Mesendoderm (in vitro differentiated cells): ENCODE results near the gene PBRM1.

ENCODE experiments used
- DNase-seq: peaks from one replicate; pipeline ENCODE4 v3.0.0; 2013
- H2AK5ac ChIP-seq: 2 replicates; pipeline ENCODE4 v1.6.1; 2013; ENCODE audit warnings: low read length, inconsistent platforms
- H2BK120ac ChIP-seq: 2 replicates; pipeline ENCODE4 v1.6.1; 2013; ENCODE audit warnings: low read depth, mild to moderate bottlenecking, low read length, moderate library complexity, mixed read lengths
- H2BK15ac ChIP-seq: replicated peaks from 2 replicates; pipeline ENCODE4 v1.6.1; 2013; ENCODE audit warnings: low read depth, mild to moderate bottlenecking, moderate library complexity
- H2BK5ac ChIP-seq: 2 replicates; pipeline ENCODE4 v1.6.1; 2013; ENCODE audit warnings: low read length, inconsistent platforms
- H3K18ac ChIP-seq: 2 replicates; pipeline ENCODE4 v1.6.1; 2013; ENCODE audit warnings: mild to moderate bottlenecking, low read length, mixed read lengths
- H3K23ac ChIP-seq: one replicate; pipeline ENCODE4 v1.6.1; 2013; ENCODE audit warnings: low read length
- H3K27ac ChIP-seq: 2 replicates; pipeline ENCODE4 v1.5.1; 2013; ENCODE audit warnings: low read depth, mild to moderate bottlenecking, inconsistent platforms, low read length, moderate library complexity
- H3K27me3 ChIP-seq: 2 replicates; pipeline ENCODE4 v1.6.1; 2013; ENCODE audit warnings: low read length, control low read depth, mild to moderate bottlenecking, inconsistent platforms; ENCODE audit not compliant: insufficient read depth, poor library complexity
- H3K36me3 ChIP-seq: 2 replicates; pipeline ENCODE4 v1.6.1; 2013; ENCODE audit warnings: low read length, inconsistent platforms; ENCODE audit not compliant: control insufficient read depth, insufficient read depth
- H3K4ac ChIP-seq: one replicate; pipeline ENCODE4 v1.6.1; 2013; ENCODE audit warnings: low read depth, mild to moderate bottlenecking, low read length, moderate library complexity
- H3K4me1 ChIP-seq: 2 replicates; pipeline ENCODE4 v1.6.1; 2013; ENCODE audit warnings: low read depth, low read length, inconsistent platforms; ENCODE audit not compliant: control insufficient read depth
- H3K4me2 ChIP-seq: 2 replicates; pipeline ENCODE4 v1.6.1; 2013; ENCODE audit warnings: low read length
- H3K4me3 ChIP-seq: 2 replicates; pipeline ENCODE4 v1.5.1; 2013; ENCODE audit warnings: mild to moderate bottlenecking, low read length
- H3K56ac ChIP-seq: one replicate; pipeline ENCODE4 v1.6.1; 2013; ENCODE audit warnings: low read length
- H3K79me1 ChIP-seq: 2 replicates; pipeline ENCODE4 v1.6.1; 2013; ENCODE audit warnings: low read length, inconsistent platforms
- H3K79me2 ChIP-seq: 2 replicates; pipeline ENCODE4 v1.6.1; 2013; ENCODE audit warnings: mild to moderate bottlenecking, low read length; ENCODE audit not compliant: control insufficient read depth, insufficient read depth
- H3K9ac ChIP-seq: 2 replicates; pipeline ENCODE4 v1.6.1; 2013; ENCODE audit warnings: low read length, inconsistent platforms
- H4K5ac ChIP-seq: one replicate; pipeline ENCODE4 v1.6.1; 2013; ENCODE audit warnings: low read length
- H4K8ac ChIP-seq: one replicate; pipeline ENCODE4 v1.6.1; 2013; ENCODE audit warnings: low read depth, mild to moderate bottlenecking, control low read depth, low read length, moderate library complexity
- WGBS: extraction: QIAGEN DNeasy Blood & Tissue Kit; methylation state at CpG from one replicate; pipeline ENCODE4 v1.1.7; 2013; ENCODE audit warnings: low lambda C conversion rate, missing lambda C conversion rate; ENCODE audit not compliant: insufficient coverage; ENCODE audit errors: extremely low coverage; 5-methylcytosine and 5-hydroxymethylcytosine counted together

Gene PBRM1

DNA sequence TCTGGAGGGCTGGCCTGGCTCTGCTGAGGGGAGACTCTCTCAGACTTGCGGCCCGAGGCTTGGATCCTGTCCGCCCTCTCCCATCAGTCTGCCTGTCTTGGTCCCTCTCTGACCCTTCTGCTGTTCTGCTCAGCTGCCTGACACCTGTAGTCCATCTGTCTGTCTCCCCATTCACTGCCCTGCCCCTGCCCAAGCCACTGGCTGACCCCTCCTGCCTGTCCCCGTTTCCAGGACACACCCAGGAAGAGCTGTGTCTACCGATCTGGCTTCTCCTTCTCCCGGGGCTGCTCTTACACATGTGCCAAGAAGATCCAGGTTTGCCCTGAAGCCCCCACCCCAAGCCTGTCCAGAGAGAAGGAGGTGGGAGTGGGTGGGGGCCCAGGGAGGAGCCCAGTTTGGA lies 170.5 kb downstream of the PBRM1 start:
- Histone ChIP-seq H4K5ac (no peak overlapping the region), H3K27me3 (no peaks in the 10 kb centered on the region), H3K27ac (no peak overlapping the region), H3K23ac (no peak overlapping the region), H3K79me2 (no peaks in the 10 kb centered on the region), H2AK5ac (no peak overlapping the region), H3K4me2 (no peak overlapping the region), H3K4me1 (peaks cover 2% of the 10 kb centered on the region), H3K9ac (no peak overlapping the region), H2BK120ac (no peak overlapping the region), H3K56ac (no peak overlapping the region), H3K4ac (no peak overlapping the region), H3K36me3 (no peaks in the 10 kb centered on the region), H2BK15ac (no peak overlapping the region), H3K4me3 (no peak overlapping the region), H4K8ac (no peak overlapping the region), H3K79me1 (no peaks in the 10 kb centered on the region), H2BK5ac (no peak overlapping the region), H3K18ac (no peak overlapping the region)
- WGBS = no CpG with 5 or more reads among the region's 6 CpGs
- DNase-seq = no peak

DNA sequence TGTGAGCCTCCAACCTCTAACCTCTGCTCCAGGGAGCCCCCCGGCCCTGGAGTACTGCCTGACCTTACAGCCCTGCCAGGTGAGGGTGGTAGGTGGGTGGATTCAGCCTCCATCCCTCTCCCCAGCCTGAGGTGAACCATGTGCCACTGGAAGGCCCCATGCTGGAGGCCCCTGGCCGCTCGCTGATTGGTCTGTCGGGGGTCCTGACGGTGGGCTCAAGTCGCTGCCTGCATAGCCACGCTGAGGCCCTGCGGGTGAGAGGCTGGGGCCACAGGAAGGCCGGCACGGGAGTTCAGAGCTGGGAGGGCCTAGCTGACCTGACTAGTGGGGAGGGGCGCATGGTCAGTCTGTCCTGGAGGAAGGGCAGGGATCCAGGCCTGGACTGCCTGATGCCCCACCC lies 171.1 kb downstream of the PBRM1 start:
- H2AK5ac ChIP-seq = no peak overlapping the region
- H3K79me2 ChIP-seq = no peaks in the 10 kb centered on the region
- H3K27me3 ChIP-seq = no peaks in the 10 kb centered on the region
- H3K9ac ChIP-seq = no peak overlapping the region
- no peak overlapping the region for H2BK120ac ChIP-seq
- no peak overlapping the region for H2BK5ac ChIP-seq
- H2BK15ac ChIP-seq = no peak overlapping the region
- no peak overlapping the region for H3K4me3 ChIP-seq
- no peak overlapping the region for H4K8ac ChIP-seq
- no peak overlapping the region for H4K5ac ChIP-seq
- no peak overlapping the region for H3K23ac ChIP-seq
- H3K27ac ChIP-seq = no peak overlapping the region
- H3K4me1 ChIP-seq = peaks cover 2% of the 10 kb centered on the region
- no peak overlapping the region for H3K56ac ChIP-seq
- H3K4ac ChIP-seq = no peak overlapping the region
- H3K79me1 ChIP-seq = no peaks in the 10 kb centered on the region
- H3K4me2 ChIP-seq = no peak overlapping the region
- WGBS = no CpG with 5 or more reads among the region's 11 CpGs
- H3K18ac ChIP-seq = no peak overlapping the region
- no peaks in the 10 kb centered on the region for H3K36me3 ChIP-seq
- no peak for DNase-seq

DNA sequence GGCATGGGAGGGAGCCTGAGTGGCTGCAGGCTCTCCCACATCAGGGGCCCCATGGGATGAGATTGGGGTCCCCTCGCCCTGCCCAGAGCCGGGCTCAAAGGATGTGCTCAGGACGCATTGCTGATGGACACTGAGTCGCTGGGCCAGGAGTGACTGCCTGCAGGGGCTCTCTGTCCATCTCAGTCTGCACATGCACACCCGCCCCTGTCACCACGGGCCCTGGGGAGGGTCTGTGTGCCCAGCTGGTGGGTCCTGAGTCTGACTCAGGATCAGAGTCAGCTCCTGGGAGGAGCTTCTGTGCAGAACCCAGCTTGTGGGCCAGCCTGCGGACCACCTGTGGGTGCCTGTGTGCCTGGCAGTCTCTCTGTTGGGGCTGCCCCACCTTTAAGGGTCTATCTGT lies 172.4 kb downstream of the PBRM1 start:
- Histone ChIP-seq H3K23ac (no peak overlapping the region), H2BK5ac (no peak overlapping the region), H3K27me3 (no peaks in the 10 kb centered on the region), H2BK15ac (no peak overlapping the region), H3K9ac (no peak overlapping the region), H3K4me3 (no peak overlapping the region), H3K18ac (no peak overlapping the region), H3K56ac (no peak overlapping the region), H3K27ac (no peak overlapping the region), H3K79me1 (no peaks in the 10 kb centered on the region), H3K4me2 (no peak overlapping the region), H2AK5ac (no peak overlapping the region), H3K4ac (no peak overlapping the region), H3K79me2 (no peaks in the 10 kb centered on the region), H2BK120ac (no peak overlapping the region), H3K4me1 (no peaks in the 10 kb centered on the region), H3K36me3 (no peaks in the 10 kb centered on the region), H4K5ac (no peak overlapping the region), H4K8ac (no peak overlapping the region)
- no CpG with 5 or more reads among the region's 7 CpGs for WGBS
- DNase-seq = no peak

DNA sequence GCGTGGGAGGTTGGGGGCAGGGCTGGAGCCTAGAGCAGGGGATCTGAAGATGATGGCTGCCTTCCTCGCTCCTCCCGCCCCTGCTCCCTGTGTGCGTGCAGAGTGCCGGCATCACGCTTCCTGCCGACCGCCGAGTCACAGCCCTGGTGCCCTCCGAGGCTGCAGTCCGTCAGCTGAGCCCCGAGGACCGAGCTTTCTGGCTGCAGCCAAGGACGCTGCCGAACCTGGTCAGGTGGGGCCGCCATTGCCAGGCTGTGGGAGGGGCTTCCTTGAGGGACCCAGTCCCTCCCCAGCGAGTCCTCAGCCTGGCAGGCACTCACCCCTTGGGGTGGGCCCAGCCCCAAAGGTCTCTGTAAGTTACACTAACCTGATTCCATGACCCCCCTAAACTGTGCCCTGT lies 173.0 kb downstream of the PBRM1 start:
- no CpG with 5 or more reads among the region's 17 CpGs for WGBS
- Histone ChIP-seq H3K27ac (no peak overlapping the region), H3K23ac (no peak overlapping the region), H3K18ac (no peak overlapping the region), H4K5ac (no peak overlapping the region), H3K9ac (no peak overlapping the region), H2BK120ac (no peak overlapping the region), H3K56ac (no peak overlapping the region), H2BK5ac (no peak overlapping the region), H4K8ac (no peak overlapping the region), H3K4me3 (no peak overlapping the region), H3K4me1 (no peaks in the 10 kb centered on the region), H3K79me2 (no peaks in the 10 kb centered on the region), H3K4ac (no peak overlapping the region), H2AK5ac (no peak overlapping the region), H3K36me3 (no peaks in the 10 kb centered on the region), H3K79me1 (no peaks in the 10 kb centered on the region), H2BK15ac (no peak overlapping the region), H3K4me2 (no peak overlapping the region), H3K27me3 (no peaks in the 10 kb centered on the region)
- DNase-seq = no peak

DNA sequence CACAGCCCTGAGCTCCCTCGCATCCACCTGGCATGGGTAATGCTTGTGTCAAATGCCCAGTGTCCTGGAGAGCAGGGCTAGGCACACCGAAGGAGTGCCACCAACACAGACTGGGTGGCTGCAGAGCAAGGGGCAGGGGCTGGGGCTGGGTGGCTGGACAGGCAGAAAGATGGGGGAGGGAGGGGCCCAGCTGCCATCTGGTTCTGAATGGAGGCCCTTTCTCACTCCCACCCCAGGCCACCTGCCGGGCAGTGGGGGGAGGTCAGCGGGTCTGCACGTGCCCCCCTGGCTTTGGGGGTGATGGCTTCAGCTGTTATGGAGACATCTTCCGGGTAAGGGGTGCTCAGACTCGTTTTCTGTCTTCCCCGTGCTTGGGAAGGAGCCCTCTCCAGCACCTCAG lies 173.6 kb downstream of the PBRM1 start:
- H3K18ac ChIP-seq = no peak overlapping the region
- WGBS = no CpG with 5 or more reads among the region's 8 CpGs

DNA sequence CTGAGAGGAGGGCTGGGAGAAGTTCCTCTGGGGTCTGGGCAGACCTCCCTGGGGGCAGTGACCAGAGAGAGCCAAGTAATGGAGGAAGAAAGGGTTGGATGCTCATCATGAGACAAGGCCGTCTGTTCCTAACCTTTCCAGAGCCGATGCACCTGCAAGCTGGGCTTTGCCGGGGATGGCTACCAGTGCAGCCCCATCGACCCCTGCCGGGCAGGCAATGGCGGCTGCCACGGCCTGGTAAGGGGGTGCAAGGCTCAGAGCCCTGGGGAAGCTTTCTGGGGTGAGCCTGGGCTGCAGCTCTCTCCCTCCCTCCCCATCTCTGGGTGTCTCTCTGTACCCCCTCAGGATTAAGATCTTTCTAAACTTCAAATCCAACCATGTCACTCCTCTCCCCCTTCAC lies 174.2 kb downstream of the PBRM1 start:
- H4K8ac ChIP-seq = no peak overlapping the region
- no peak for DNase-seq
- H3K79me1 ChIP-seq = no peaks in the 10 kb centered on the region
- H3K27ac ChIP-seq = no peak overlapping the region
- no peak overlapping the region for H4K5ac ChIP-seq
- no peaks in the 10 kb centered on the region for H3K36me3 ChIP-seq
- H3K9ac ChIP-seq = no peak overlapping the region
- no peak overlapping the region for H3K4ac ChIP-seq
- no peaks in the 10 kb centered on the region for H3K4me1 ChIP-seq
- H2BK5ac ChIP-seq = no peak overlapping the region
- no peaks in the 10 kb centered on the region for H3K27me3 ChIP-seq
- no CpG with 5 or more reads among the region's 7 CpGs for WGBS
- no peak overlapping the region for H2AK5ac ChIP-seq
- no peak overlapping the region for H2BK120ac ChIP-seq
- H3K18ac ChIP-seq = no peak overlapping the region
- no peak overlapping the region for H3K4me3 ChIP-seq
- no peaks in the 10 kb centered on the region for H3K79me2 ChIP-seq
- no peak overlapping the region for H3K4me2 ChIP-seq
- H3K56ac ChIP-seq = no peak overlapping the region
- H3K23ac ChIP-seq = no peak overlapping the region
- H2BK15ac ChIP-seq = no peak overlapping the region

More for the DNA sequence above, 173.6 kb downstream of the PBRM1 start:
- Histone ChIP-seq H2BK5ac (no peak overlapping the region), H2BK15ac (no peak overlapping the region), H3K23ac (no peak overlapping the region), H2AK5ac (no peak overlapping the region), H3K27ac (no peak overlapping the region), H3K4ac (no peak overlapping the region), H3K4me1 (no peaks in the 10 kb centered on the region), H2BK120ac (no peak overlapping the region), H3K36me3 (no peaks in the 10 kb centered on the region), H4K5ac (no peak overlapping the region), H3K56ac (no peak overlapping the region), H3K4me3 (no peak overlapping the region), H3K79me2 (no peaks in the 10 kb centered on the region), H3K79me1 (no peaks in the 10 kb centered on the region), H4K8ac (no peak overlapping the region), H3K27me3 (no peaks in the 10 kb centered on the region), H3K9ac (no peak overlapping the region), H3K4me2 (no peak overlapping the region)
- DNase-seq = no peak
